ENCODE data around the gene SYK.

DNA sequence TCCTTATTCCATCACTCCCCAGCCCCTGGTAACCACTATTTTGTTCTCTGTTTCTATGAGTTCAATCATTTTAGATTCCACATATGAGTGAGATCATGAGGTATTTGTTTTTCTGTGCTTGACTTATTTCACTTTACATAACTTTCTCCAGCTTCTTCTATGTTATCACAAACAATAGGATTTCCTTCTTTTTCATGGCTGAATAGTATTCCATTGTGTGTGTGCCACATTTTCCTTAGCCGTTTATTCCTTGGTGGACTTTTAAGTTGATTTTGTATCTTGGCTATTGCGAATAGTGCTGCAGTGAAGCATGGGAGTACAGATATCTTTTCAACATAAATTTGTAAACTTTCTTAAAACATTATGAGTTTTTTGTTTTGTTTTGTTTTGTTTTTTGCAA is 15.1 kb downstream of the SYK start:
- TF ChIP-seq, protein P1, sequence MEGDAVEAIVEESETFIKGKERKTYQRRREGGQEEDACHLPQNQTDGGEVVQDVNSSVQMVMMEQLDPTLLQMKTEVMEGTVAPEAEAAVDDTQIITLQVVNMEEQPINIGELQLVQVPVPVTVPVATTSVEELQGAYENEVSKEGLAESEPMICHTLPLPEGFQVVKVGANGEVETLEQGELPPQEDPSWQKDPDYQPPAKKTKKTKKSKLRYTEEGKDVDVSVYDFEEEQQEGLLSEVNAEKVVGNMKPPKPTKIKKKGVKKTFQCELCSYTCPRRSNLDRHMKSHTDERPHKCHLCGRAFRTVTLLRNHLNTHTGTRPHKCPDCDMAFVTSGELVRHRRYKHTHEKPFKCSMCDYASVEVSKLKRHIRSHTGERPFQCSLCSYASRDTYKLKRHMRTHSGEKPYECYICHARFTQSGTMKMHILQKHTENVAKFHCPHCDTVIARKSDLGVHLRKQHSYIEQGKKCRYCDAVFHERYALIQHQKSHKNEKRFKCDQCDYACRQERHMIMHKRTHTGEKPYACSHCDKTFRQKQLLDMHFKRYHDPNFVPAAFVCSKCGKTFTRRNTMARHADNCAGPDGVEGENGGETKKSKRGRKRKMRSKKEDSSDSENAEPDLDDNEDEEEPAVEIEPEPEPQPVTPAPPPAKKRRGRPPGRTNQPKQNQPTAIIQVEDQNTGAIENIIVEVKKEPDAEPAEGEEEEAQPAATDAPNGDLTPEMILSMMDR (IDR thresholded peaks at IDR 0.05; ENCODE audit: insufficient read depth, low read depth, low read length): no peak
- TF ChIP-seq EZH2 (IDR thresholded peaks at IDR 0.05; ENCODE audit: insufficient read depth, low read length): no peak
